Measurements from ENCODE around the gene TDG.

GRCh38 chr12:103924761-103925641, 40.7 kb upstream of the TDG start:
- no peak for TF ChIP-seq CTCF (IDR thresholded peaks at IDR 0.05; ENCODE audit: low read depth, low read length, missing input control)
- TF ChIP-seq GABPA (IDR thresholded peaks at IDR 0.05 in 1 of 2, conservative IDR thresholded peaks at IDR 0.05 in 1 of 2) = no peak
- no peak for TF ChIP-seq JUND (IDR thresholded peaks at IDR 0.05)
- TF ChIP-seq, protein P1, sequence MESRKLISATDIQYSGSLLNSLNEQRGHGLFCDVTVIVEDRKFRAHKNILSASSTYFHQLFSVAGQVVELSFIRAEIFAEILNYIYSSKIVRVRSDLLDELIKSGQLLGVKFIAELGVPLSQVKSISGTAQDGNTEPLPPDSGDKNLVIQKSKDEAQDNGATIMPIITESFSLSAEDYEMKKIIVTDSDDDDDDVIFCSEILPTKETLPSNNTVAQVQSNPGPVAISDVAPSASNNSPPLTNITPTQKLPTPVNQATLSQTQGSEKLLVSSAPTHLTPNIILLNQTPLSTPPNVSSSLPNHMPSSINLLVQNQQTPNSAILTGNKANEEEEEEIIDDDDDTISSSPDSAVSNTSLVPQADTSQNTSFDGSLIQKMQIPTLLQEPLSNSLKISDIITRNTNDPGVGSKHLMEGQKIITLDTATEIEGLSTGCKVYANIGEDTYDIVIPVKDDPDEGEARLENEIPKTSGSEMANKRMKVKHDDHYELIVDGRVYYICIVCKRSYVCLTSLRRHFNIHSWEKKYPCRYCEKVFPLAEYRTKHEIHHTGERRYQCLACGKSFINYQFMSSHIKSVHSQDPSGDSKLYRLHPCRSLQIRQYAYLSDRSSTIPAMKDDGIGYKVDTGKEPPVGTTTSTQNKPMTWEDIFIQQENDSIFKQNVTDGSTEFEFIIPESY (IDR thresholded peaks at IDR 0.05) = no peak
- no peak for TF ChIP-seq TAF1 (conservative IDR thresholded peaks at IDR 0.05)
- no peak for TF ChIP-seq RAD21 (IDR thresholded peaks at IDR 0.05)
- TF ChIP-seq REST (IDR thresholded peaks at IDR 0.05) = no peak

All from liver (tissue), 3 donors.